ENCODE measurements around the gene SETD3.
A peak's percentile ranks its signal among the peaks of the same experiment; 100 is the strongest.

SETD3 gene

GRCh38 chr14:99430491-99430890 lies 50.2 kb downstream of the SETD3 start:
- Histone ChIP-seq H3K27me3 (ENCODE audit: low read depth, low read length) (no peaks in the 10 kb centered on the region), H3K4me2 (ENCODE audit: low read length) (no peak overlapping the region)

GRCh38 chr14:99427632-99428300 lies 52.9 kb downstream of the SETD3 start:
- Histone ChIP-seq H3K36me3 (replicated peaks; ENCODE audit: low read depth, low read length) (peaks cover 27% of the 10 kb centered on the region), H3K9ac (ENCODE audit: low read length) (no peak overlapping the region), H3K27ac (ENCODE audit: low read length) (no peak overlapping the region), H4K20me1 (ENCODE audit: insufficient read depth, low read length) (no peaks in the 10 kb centered on the region), H3K4me3 (ENCODE audit: low read length) (no peak overlapping the region), H3K4me1 (ENCODE audit: low read length) (peaks cover 4% of the 10 kb centered on the region; the same call in 1 of the 2 replicates), H2AFZ (ENCODE audit: low read depth, low read length) (no peak overlapping the region), H3K27me3 (ENCODE audit: low read depth, low read length) (no peaks in the 10 kb centered on the region), H3K9me3 (ENCODE audit: insufficient read depth, low read length) (no peaks in the 10 kb centered on the region), H3K4me2 (ENCODE audit: low read length) (no peak overlapping the region), H3K79me2 (ENCODE audit: low read length) (no peaks in the 10 kb centered on the region)
- no peak for TF ChIP-seq EZH2phosphoT487 (IDR thresholded peaks at IDR 0.05; ENCODE audit: low read depth)
- TF ChIP-seq, protein P1, sequence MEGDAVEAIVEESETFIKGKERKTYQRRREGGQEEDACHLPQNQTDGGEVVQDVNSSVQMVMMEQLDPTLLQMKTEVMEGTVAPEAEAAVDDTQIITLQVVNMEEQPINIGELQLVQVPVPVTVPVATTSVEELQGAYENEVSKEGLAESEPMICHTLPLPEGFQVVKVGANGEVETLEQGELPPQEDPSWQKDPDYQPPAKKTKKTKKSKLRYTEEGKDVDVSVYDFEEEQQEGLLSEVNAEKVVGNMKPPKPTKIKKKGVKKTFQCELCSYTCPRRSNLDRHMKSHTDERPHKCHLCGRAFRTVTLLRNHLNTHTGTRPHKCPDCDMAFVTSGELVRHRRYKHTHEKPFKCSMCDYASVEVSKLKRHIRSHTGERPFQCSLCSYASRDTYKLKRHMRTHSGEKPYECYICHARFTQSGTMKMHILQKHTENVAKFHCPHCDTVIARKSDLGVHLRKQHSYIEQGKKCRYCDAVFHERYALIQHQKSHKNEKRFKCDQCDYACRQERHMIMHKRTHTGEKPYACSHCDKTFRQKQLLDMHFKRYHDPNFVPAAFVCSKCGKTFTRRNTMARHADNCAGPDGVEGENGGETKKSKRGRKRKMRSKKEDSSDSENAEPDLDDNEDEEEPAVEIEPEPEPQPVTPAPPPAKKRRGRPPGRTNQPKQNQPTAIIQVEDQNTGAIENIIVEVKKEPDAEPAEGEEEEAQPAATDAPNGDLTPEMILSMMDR (IDR thresholded peaks at IDR 0.05; ENCODE audit: low read depth, low read length), result no peak

More at GRCh38 chr14:99430491-99430890, 50.2 kb downstream of the SETD3 start:
- no peaks in the 10 kb centered on the region for H4K20me1 ChIP-seq (ENCODE audit: insufficient read depth, low read length)
- no peak overlapping the region for H3K9ac ChIP-seq (ENCODE audit: low read length)
- TF ChIP-seq EZH2phosphoT487 (IDR thresholded peaks at IDR 0.05; ENCODE audit: low read depth), result no peak
- TF ChIP-seq, protein P1 (IDR thresholded peaks at IDR 0.05; ENCODE audit: low read depth, low read length), result peak; percentile 25
- H3K4me3 ChIP-seq (ENCODE audit: low read length), result no peak overlapping the region
- H3K79me2 ChIP-seq (ENCODE audit: low read length), result no peaks in the 10 kb centered on the region
- no peaks in the 10 kb centered on the region for H3K9me3 ChIP-seq (ENCODE audit: insufficient read depth, low read length)
- H3K27ac ChIP-seq (ENCODE audit: low read length), result no peak overlapping the region
- H3K36me3 ChIP-seq (replicated peaks; ENCODE audit: low read depth, low read length), result peaks cover 30% of the 10 kb centered on the region
- peaks cover 4% of the 10 kb centered on the region; the same call in 1 of the 2 replicates for H3K4me1 ChIP-seq (ENCODE audit: low read length)
- H2AFZ ChIP-seq (ENCODE audit: low read depth, low read length), result no peak overlapping the region

DNA sequence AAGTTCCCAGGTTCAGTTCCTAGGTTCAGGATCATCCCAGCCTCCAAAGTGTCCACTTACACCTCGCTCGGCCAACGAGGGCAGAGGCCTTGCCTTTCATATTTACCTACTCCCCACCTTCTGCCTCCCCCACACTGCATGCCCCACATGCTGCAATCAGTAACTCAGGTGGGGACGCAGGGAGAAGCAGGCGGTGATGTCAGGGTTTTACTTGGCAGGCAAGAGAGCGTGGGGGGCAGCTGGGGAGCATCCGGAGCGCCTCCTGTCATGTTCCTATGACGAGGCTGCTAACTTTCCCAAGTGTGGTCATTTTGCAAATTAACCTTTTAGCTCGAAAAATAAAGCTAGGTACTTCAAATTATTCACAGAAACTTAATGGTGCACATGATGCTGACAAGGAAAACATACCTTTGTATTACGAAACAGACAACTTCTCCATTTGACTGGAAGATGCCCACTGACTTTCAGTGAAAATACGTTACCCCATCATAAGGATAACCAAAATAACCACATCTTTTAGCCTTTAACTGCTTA lies 53.8 kb downstream of the SETD3 start:
- no peak overlapping the region for H3K27ac ChIP-seq (ENCODE audit: low read length)
- H3K4me1 ChIP-seq (ENCODE audit: low read length), result peaks cover 4% of the 10 kb centered on the region; the same call in 1 of the 2 replicates
- no peak overlapping the region for H2AFZ ChIP-seq (ENCODE audit: low read depth, low read length)
- no peak overlapping the region for H3K4me3 ChIP-seq (ENCODE audit: low read length)
- no peak for TF ChIP-seq EZH2phosphoT487 (IDR thresholded peaks at IDR 0.05; ENCODE audit: low read depth)
- TF ChIP-seq, protein P1 (IDR thresholded peaks at IDR 0.05; ENCODE audit: low read depth, low read length), result no peak
- peaks cover 22% of the 10 kb centered on the region for H3K36me3 ChIP-seq (replicated peaks; ENCODE audit: low read depth, low read length)
- H3K27me3 ChIP-seq (ENCODE audit: low read depth, low read length), result no peaks in the 10 kb centered on the region
- no peaks in the 10 kb centered on the region for H3K9me3 ChIP-seq (ENCODE audit: insufficient read depth, low read length)
- no peaks in the 10 kb centered on the region for H3K79me2 ChIP-seq (ENCODE audit: low read length)
- H4K20me1 ChIP-seq (ENCODE audit: insufficient read depth, low read length), result no peaks in the 10 kb centered on the region
- no peak overlapping the region for H3K9ac ChIP-seq (ENCODE audit: low read length)
- no peak overlapping the region for H3K4me2 ChIP-seq (ENCODE audit: low read length)

DNA sequence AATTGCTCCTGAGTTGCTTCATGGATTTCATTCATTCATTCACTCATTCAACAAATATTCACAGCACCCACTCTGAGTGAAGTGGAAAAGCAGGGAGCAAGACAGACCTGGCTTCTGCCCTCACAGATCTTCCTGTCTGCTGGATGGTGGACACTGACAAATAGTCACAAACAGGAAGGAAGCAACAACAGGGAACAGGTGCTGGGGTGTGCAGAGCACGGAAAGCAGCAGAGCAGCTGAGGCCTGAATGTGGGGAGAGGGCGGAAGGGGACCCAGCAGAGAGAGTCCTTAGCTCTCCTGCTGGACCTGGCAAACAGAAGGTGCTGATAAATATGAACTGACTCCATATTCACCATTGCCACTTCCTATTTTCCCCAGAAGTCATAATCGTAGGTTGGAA lies 54.4 kb downstream of the SETD3 start:
- Histone ChIP-seq H3K27me3 (ENCODE audit: low read depth, low read length) (no peaks in the 10 kb centered on the region), H3K9ac (ENCODE audit: low read length) (no peak overlapping the region), H4K20me1 (ENCODE audit: insufficient read depth, low read length) (no peaks in the 10 kb centered on the region), H3K4me3 (ENCODE audit: low read length) (no peak overlapping the region), H3K27ac (ENCODE audit: low read length) (no peak overlapping the region), H3K36me3 (replicated peaks; ENCODE audit: low read depth, low read length) (peaks cover 22% of the 10 kb centered on the region), H3K79me2 (ENCODE audit: low read length) (no peaks in the 10 kb centered on the region), H3K4me1 (ENCODE audit: low read length) (peaks cover 4% of the 10 kb centered on the region; the same call in 1 of the 2 replicates), H3K9me3 (ENCODE audit: insufficient read depth, low read length) (no peaks in the 10 kb centered on the region), H2AFZ (ENCODE audit: low read depth, low read length) (no peak overlapping the region), H3K4me2 (ENCODE audit: low read length) (no peak overlapping the region)
- TF ChIP-seq EZH2phosphoT487 (IDR thresholded peaks at IDR 0.05; ENCODE audit: low read depth), result no peak
- TF ChIP-seq, protein P1 (IDR thresholded peaks at IDR 0.05; ENCODE audit: low read depth, low read length), result no peak

All from OCI-LY3 (cell line).